Panc1 (cell line): ENCODE results near the gene TMEM86A.

Experiments used
- CTCF ChIP-seq: fragments of 450-650 bp; IDR thresholded peaks from 2 replicates; pipeline ENCODE4 v1.5.1; 2017; ENCODE audit warnings: mild to moderate bottlenecking
- TF ChIP-seq, protein P1 (sequence below), 2 experiments: IDR thresholded peaks; 2 replicates each; pipeline ENCODE4 v1.6.1; 2011 to 2012; ENCODE audit warnings: low read depth in 2 of 2, control low read depth in 1 of 2, low read length in 1 of 2, mild to moderate bottlenecking in 1 of 2, moderate library complexity in 1 of 2; ENCODE audit not compliant: insufficient read depth in 1 of 2

GRCh38 chr11:18726040-18726439, 27.5 kb downstream of the TMEM86A start, which contains the start of gene IGSF22:
- TF ChIP-seq, protein P1, sequence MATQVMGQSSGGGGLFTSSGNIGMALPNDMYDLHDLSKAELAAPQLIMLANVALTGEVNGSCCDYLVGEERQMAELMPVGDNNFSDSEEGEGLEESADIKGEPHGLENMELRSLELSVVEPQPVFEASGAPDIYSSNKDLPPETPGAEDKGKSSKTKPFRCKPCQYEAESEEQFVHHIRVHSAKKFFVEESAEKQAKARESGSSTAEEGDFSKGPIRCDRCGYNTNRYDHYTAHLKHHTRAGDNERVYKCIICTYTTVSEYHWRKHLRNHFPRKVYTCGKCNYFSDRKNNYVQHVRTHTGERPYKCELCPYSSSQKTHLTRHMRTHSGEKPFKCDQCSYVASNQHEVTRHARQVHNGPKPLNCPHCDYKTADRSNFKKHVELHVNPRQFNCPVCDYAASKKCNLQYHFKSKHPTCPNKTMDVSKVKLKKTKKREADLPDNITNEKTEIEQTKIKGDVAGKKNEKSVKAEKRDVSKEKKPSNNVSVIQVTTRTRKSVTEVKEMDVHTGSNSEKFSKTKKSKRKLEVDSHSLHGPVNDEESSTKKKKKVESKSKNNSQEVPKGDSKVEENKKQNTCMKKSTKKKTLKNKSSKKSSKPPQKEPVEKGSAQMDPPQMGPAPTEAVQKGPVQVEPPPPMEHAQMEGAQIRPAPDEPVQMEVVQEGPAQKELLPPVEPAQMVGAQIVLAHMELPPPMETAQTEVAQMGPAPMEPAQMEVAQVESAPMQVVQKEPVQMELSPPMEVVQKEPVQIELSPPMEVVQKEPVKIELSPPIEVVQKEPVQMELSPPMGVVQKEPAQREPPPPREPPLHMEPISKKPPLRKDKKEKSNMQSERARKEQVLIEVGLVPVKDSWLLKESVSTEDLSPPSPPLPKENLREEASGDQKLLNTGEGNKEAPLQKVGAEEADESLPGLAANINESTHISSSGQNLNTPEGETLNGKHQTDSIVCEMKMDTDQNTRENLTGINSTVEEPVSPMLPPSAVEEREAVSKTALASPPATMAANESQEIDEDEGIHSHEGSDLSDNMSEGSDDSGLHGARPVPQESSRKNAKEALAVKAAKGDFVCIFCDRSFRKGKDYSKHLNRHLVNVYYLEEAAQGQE (IDR thresholded peaks at IDR 0.05; ENCODE audit: insufficient read depth in 1 of 2, low read depth in 2 of 2, low read length in 1 of 2): no peak
- TF ChIP-seq CTCF: no peak
